GM18511 (cell line): ENCODE results near the gene NEUROD1.
"Not testable (repeated sequence)": the region's sequence is repeated elsewhere in the genome, so short reads cannot be mapped to it uniquely, and the experiment has no call there.

Experiments used
- ATAC-seq: cut with Tn5 transposase; IDR thresholded peaks from one replicate; pipeline ENCODE4 v1.9.1; 2021; ENCODE audit warnings: mild to moderate bottlenecking, moderate library complexity; ENCODE audit not compliant: unreplicated experiment

NEUROD1 gene

GRCh38 chr2:181680055-181680936, at the start of gene NEUROD1:
TSS of gene NEUROD1 (minus strand) at chr2:181680517. CDS start at chr2:181678860, 1,657 bp downstream.
- ATAC-seq, result no peak

GRCh38 chr2:181725476-181725875, 45.2 kb upstream of the NEUROD1 start:
- no peak for ATAC-seq

- ATAC-seq, result no peak
Observed at GRCh38 chr2:181724662-181725061, 44.3 kb upstream of the NEUROD1 start.

GRCh38 chr2:181723731-181724130, 43.4 kb upstream of the NEUROD1 start:
- no peak for ATAC-seq

DNA sequence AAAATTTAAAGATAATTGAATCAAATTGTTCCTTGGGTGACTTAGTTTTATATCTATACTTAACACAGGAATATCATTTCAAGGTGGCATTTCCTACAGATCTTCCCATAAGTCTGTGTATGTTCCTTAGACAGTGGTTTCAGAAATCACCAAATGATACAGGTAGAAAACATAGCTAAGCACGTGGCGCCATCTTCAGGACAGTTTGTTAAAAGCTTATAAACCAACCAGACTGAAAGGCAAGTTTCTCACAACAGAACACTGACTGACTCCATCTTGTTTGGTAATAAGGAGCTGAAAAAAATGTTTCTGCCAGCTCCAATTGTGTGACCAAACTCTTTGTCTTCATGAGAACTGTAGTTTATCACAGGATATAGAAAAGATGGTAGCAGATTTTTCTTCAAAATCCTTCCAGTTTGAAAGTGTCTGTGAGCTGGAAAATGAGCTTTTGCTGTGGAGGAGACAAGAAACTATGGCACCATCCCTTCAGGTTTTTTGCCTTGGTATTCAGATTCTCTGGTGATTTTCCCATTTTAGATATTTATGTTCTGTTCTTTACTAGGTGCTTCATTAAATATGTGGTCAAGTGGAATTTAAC, 34.8 kb upstream of the NEUROD1 start:
- ATAC-seq, result peak; percentile 95

DNA sequence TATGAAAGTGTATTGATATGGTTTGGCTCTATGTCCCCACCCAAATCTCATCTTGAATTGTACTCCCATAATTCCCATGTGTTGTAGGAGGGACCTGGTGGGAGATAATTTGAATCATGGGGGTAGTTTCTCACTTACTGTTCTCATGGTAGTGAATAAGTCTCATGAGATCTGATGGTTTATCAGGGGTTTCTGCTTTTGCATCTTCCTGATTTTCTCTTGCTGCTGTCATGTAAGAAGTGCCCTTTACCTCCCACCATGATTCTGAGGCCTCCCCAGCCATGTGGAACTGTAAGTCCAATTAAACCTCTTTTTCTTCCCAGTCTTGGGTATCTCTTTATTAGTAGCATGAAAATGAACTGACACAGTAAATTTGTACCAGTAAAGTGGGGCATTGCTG, 30.7 kb upstream of the NEUROD1 start:
- ATAC-seq, result not testable (repeated sequence)

GRCh38 chr2:181702519-181702918, 22.2 kb upstream of the NEUROD1 start:
- ATAC-seq, result not testable (repeated sequence)

- no peak for ATAC-seq
Observed at GRCh38 chr2:181698223-181698622, 17.9 kb upstream of the NEUROD1 start.

- peak; percentile 91 for ATAC-seq
Observed at GRCh38 chr2:181697571-181697970, 17.3 kb upstream of the NEUROD1 start.

GRCh38 chr2:181697126-181697525, 16.8 kb upstream of the NEUROD1 start:
- ATAC-seq, result peak; percentile 37

- ATAC-seq, result no peak
Observed at GRCh38 chr2:181694271-181694670, 14.0 kb upstream of the NEUROD1 start.

DNA sequence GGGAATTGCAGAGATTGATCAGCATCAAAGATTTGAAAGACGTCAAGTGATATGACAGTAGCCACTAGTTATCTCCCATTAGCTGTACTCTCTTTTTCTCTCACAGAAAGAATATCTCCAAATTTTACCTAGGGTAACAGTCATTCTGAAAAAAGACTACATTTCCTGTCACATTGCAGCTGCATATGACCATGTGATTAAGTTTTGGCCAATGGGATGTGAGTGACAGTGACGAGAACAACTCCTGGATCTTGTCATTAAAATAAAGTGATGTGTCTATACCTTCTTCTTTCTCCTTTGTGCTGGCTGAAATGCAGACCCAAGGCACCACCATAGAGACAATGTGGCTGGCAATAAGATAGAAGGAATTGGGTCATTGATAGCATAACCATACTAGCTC, 10.5 kb upstream of the NEUROD1 start:
- ATAC-seq, result no peak

DNA sequence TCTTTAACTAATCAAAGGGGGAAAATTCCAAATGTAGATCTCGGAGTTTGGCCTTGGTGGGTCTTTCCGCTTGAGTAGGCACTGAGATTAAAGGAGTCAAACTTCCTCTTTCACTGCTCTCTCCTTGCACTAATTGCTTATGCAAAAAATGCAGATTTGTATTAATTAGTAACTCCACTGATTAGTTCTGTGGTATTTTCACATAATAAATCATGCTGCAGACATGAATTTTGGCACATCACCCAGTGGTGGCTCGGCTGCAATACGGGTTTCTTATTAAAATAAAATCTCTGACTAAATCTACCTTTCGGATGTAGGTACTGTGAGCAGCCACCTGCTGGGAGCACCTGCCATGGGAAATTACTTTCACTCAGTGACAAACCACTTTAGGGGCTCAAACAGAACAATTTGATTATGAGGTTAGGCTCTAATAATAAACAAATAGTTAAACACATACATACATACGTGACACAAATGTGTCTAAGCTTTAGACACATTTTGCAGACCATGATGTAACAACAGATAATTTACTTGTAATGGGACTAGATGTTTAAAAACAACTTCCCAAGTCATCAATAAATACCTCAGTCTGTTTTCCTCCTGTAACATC, 6.4 kb upstream of the NEUROD1 start:
- no peak for ATAC-seq

DNA sequence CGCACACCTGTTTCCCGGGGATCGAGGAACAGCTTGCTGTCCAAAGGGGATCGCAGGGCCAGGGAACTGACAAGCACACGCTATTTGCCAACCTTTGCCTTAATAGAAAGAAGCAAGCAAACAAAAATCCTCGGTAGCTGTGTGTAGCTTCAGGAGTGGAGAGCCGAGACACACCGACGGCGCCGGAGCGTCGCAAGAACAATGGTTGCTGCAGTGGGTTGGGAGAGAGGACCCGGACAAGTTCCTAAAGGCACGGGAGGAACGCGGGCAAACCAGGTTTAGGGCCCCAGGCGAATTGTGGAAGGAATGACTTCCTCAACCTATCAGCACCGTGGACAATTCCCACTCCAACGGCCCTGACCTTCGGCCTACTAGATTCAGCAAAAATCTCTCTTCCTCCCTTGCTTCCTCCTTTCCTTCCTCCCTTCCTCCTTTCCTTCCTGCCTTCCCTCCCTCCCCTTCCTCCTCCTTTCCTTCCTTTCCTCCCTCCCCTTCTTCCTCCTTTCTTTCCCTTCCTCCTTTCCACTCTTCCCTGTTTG, 4.9 kb upstream of the NEUROD1 start:
- no peak for ATAC-seq

DNA sequence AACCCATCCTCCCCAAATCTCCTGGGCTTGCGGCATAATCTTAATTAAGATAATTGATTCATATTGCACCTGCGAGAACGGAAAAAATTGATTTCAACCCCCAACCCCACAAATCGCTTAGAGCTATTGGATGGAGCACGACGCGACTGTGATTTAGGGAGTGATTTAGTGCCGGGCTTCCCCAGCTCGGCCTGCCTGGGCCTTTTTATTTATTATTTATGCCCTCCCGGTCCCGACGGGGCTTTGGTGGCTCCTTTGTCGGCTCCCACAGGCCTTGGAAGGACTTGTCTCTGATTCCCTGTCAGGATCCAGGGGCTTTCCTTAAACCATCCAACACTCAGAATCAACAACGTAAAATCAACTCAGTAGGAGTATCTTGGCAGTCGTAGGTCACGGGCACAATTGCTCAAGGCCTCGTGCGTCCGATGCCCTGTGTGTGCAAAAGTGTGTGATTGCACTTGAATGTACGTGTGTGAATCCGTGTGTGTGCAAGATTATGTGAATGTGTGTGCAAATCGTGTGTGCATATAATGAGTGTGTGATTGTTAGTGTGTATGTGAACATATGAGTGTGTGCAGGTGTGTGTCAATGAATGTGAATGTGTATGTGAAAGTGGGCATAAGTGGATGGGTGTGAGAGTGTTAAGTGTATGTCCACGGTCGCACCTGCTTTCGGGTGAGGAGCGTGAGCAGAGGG, 4.3 kb upstream of the NEUROD1 start:
- ATAC-seq, result no peak

DNA sequence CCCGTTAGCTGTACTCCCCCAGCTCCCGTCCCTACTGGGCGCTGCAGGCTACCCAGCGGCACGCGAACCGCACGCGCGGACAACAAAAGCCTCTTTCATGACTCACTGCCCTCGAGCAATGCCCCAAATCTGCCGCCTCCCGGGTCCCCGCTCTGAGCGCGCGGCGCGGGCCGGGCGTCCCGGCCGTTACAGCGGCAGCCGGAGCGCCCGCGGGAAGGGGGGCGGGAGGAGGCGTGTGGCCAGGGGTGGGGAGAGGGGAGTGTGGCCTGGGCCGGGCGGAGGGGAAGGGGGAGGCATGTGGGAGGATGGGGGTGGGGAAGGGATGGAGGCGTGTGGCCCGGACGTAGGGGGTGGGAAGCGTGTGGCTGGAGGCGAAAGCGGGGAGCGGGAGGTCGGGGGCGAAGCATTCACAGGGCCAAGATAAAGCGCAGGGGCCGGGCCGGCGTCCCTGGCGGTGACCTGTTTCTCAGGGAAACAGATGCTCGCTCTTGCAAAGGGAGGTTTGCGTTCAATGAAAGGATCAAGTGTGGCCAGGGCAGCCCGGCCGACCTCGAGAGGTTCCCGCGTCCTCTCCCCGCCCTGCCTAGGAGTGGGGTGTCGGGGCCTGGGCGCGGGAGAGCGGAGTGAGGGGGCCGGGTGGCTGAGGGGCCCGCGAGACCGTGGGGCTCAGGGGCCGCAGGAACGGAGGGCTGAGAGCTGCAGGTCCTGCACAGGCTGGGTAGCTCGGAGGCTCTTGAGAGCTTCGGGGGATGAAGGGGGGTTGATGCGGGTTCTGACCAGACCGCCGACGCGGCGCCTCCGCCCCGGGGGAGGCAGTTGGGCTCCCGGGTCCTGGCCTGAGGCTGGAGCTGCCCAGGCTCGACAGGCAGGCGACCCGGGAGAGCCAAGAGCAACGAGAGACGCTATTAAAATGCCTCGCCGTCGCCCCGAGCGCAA, 3.5 kb upstream of the NEUROD1 start:
- no peak for ATAC-seq

- ATAC-seq, result no peak
Observed at GRCh38 chr2:181682795-181683517, 2.6 kb upstream of the NEUROD1 start.

DNA sequence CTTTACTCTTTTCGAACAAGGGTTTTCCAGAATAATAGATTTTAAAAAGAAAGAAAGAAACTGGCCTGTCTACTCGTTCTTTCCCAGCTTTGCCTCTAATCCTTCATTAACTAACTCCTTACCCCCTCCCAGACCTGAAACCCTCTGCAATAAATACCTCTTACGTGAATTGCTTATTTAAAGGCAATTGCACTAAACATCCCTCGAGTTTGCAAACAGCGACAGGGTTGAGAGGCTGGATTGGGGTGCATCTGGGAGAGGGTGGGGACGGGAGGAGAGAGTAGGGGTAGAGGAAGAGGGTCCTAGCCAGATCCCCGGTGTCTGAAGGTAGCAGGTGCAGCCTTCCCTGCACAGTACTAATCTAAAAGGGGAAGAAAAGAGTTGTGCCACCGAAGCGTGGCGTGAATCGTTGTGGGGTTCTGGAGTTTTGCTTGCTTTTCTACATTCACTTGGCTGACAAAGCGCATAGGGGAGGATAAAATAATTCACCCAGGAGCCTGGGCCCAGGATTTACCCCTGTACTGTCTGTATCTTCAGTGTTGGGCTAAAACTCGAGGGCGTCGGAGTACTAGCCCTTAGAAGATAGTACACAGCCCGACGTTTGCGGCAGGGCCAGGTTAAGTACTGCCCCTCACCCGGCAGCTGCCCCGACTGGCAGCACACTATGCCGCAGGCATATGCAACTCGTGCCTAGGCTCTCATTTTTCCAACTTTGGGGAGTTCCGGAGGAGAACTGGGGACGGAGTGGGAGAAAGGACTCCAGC, 1.9 kb upstream of the NEUROD1 start:
- no peak for ATAC-seq
